ENCODE measurements around the gene SMOC2. TPM values are rescaled to one million over a fixed set of nuclear protein-coding genes. Genes with fewer than 3 reads are reported as not detected.

The SMOC2 gene
- total RNA-seq, 1 experiment from 2014 or later = 2.1 TPM

DNA sequence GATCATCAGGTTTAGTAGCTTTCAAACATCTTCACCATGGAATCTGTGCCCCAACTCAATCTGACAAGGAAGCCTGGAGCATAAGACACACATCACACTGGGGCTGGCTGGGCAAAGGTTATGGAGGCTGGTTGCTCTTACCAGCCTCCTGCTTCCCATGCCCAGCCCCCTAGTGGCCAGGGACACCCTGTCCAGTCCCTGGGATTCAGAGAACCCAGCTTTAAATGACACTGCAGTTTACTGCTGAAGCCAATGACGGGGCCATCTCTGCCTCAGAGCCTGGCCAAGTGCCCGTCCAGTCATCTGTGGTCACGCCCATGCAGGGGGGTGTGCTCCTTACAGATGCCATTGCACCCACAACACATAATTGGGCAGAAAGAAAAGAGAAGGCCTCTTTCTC lies 272.9 kb downstream of the SMOC2 start:
- H2BK15ac ChIP-seq (ENCODE audit: low read depth, low read length) = no peak overlapping the region
- no peaks in the 10 kb centered on the region for H3K4me1 ChIP-seq (ENCODE audit: insufficient read depth, low read length)
- H3K79me2 ChIP-seq (ENCODE audit: insufficient read depth, low read length) = no peaks in the 10 kb centered on the region
- Mint-ChIP-seq H3K27ac (no peak overlapping the region), H3K27me3 (ENCODE audit: low read depth) (peaks cover 8% of the 10 kb centered on the region), H3K36me3 (ENCODE audit: insufficient read depth in 1 of 3, low read depth in 3 of 3) (peaks cover 8 to 12% (median 8%) of the 10 kb centered on the region in 3 experiments), H3K9me3 (peaks cover 10 to 21% of the 10 kb centered on the region in 2 experiments; a peak in 4 of 5 replicates), H3K4me1 (no peaks in the 10 kb centered on the region), H3K4me3 (no peak overlapping the region)
- no peak overlapping the region for H2BK12ac ChIP-seq (ENCODE audit: insufficient read length, low read depth, low read length)
- no peak overlapping the region for H2BK120ac ChIP-seq (ENCODE audit: low read depth, low read length, poor library complexity, severe bottlenecking)
- no peak overlapping the region for H2BK20ac ChIP-seq (ENCODE audit: low read depth, low read length, poor library complexity, severe bottlenecking)
- peak; percentile 58 for TF ChIP-seq CTCF (conservative IDR thresholded peaks at IDR 0.05)
- H3K18ac ChIP-seq (ENCODE audit: insufficient read length, low read depth, low read length) = no peak overlapping the region
- H3K14ac ChIP-seq (ENCODE audit: insufficient read depth, low read length) = no peak overlapping the region
- H4K91ac ChIP-seq (ENCODE audit: insufficient read length, low read depth, low read length) = no peak overlapping the region
- no peak overlapping the region for H2AFZ ChIP-seq (ENCODE audit: low read length)
- no peak overlapping the region for H3K27ac ChIP-seq (ENCODE audit: insufficient read length, low read depth, low read length)
- no peak overlapping the region for H3K56ac ChIP-seq (ENCODE audit: insufficient read length, low read depth, low read length)
- peaks cover 34% of the 10 kb centered on the region for H3K9me3 ChIP-seq (ENCODE audit: control insufficient read depth, low read depth, low read length)
- no peaks in the 10 kb centered on the region for H3K79me1 ChIP-seq (ENCODE audit: insufficient read depth, low read depth, low read length, poor library complexity, severe bottlenecking)
- H3T11ph ChIP-seq (ENCODE audit: low read length) = no peak overlapping the region
- no peak overlapping the region for H2AK5ac ChIP-seq (ENCODE audit: insufficient read length, low read length)
- WGBS (ENCODE audit: extremely low coverage, insufficient read length, low lambda C conversion rate) = no CpG with 5 or more reads among the region's 3 CpGs
- H4K8ac ChIP-seq (replicated peaks; ENCODE audit: insufficient read length, low read depth, low read length) = no peak overlapping the region
- no peak overlapping the region for H3K9ac ChIP-seq (ENCODE audit: extremely low read depth, insufficient read length, low read length)
- H3K4me2 ChIP-seq (ENCODE audit: insufficient read depth, insufficient read length, low read length) = no peak overlapping the region
- H3K23me2 ChIP-seq (ENCODE audit: insufficient read length, low read depth, low read length, poor library complexity, severe bottlenecking) = no peaks in the 10 kb centered on the region
- H4K20me1 ChIP-seq (ENCODE audit: control insufficient read depth, insufficient read depth, insufficient read length) = no peaks in the 10 kb centered on the region
- no peak for DNase-seq
- H4K5ac ChIP-seq (ENCODE audit: insufficient read length, low read depth, low read length) = no peak overlapping the region
- H3K27me3 ChIP-seq (ENCODE audit: insufficient read depth, low read length) = no peaks in the 10 kb centered on the region
- H3K23ac ChIP-seq (ENCODE audit: insufficient read length, low read depth, low read length) = no peak overlapping the region
- H2BK5ac ChIP-seq (ENCODE audit: insufficient read length, low read length) = no peak overlapping the region
- H3K4ac ChIP-seq (ENCODE audit: low read depth, low read length) = no peak overlapping the region
